BLaER1 treated with 17β-estradiol and CSF1 and Interleukin-3, amounts not matched to agents 10 nM and 100 nM (cell line): ENCODE results near the gene KRTAP10-5.

Experiments used
- H3K27ac ChIP-seq, 11 experiments: shearing (Covaris generic); formaldehyde crosslinking; 2 replicates each; pipeline ENCODE4 v1.8.1; 2022
- H3K27me3 ChIP-seq, 11 experiments: shearing (Covaris generic); formaldehyde crosslinking; 2 replicates each; pipeline ENCODE4 v1.8.1; 2022
- H3K36me3 ChIP-seq, 11 experiments: shearing (Covaris generic); formaldehyde crosslinking; 2 replicates each; pipeline ENCODE4 v1.8.1; 2022
- H3K4me1 ChIP-seq, 10 experiments: shearing (Covaris generic); formaldehyde crosslinking; 2 replicates each; pipeline ENCODE4 v1.8.1; 2022
- H3K4me2 ChIP-seq, 11 experiments: shearing (Covaris generic); formaldehyde crosslinking; 2 replicates each; pipeline ENCODE4 v1.8.1; 2022
- H3K4me3 ChIP-seq, 10 experiments: shearing (Covaris generic); formaldehyde crosslinking; 2 replicates each; pipeline ENCODE4 v1.8.1; 2022
- H3K9ac ChIP-seq, 11 experiments: shearing (Covaris generic); formaldehyde crosslinking; 2 replicates each; pipeline ENCODE4 v1.8.1; 2022
- H3K9me3 ChIP-seq, 11 experiments: shearing (Covaris generic); formaldehyde crosslinking; replicated peaks in 1 of 11; 2 replicates each; pipeline ENCODE4 v1.8.1; 2022
- H4K20me1 ChIP-seq, 11 experiments: shearing (Covaris generic); formaldehyde crosslinking; 2 replicates each; pipeline ENCODE4 v1.8.1; 2022
- Cebpa-rat ChIP-seq, 11 experiments: shearing (Covaris generic); IDR thresholded peaks; 2 replicates each; pipeline ENCODE4 v1.8.1; 2022

KRTAP10-5 gene

DNA sequence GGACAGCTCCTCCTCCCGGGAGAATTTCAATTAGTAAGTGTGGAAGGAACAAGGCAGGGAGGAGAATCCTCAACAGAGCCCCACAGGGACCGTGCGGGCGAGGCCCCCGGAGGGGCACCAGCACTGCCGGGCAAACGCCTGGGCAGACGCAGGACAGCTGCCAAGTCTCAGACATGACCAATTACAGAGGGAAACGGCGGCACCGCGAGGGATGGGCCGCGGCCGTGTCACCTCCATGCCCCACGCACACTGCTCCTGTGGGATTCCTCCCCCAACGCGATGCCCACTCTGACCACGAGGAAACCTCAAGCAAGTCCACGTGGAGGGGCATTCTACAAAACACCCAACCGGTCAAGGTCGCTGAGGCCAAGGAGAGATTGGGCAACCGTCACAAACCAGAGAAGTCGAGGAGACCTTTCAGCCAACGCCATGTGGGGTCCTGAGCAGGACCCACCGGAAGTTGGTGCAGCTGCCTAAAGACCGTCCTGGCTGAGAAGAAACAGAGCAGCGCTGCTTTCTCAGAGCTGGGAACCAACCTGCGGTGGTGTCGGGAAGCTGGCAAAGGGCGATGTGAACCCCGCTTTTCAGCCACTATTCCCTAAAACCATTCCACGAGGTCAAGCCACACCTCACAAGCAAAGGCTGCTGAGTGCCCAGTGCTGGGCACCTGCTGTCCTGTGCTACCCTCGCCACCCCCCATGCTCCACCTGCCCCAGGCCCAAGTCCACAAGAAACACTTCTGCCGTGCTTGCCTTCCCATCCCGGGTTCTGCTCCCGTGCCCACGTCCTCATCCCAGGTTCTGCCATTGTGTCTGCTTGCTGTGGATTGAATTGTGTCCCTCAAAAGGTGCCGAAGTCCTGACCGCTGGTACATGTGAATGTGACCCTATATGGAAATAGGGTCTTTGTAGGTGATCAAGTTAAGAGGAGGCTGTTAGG, 8.3 kb downstream of the KRTAP10-5 start:
- H3K4me1 ChIP-seq: peaks cover 0 to 7% (median 3%) of the 10 kb centered on the region in 10 experiments; a peak in 9 of 20 replicates
- H3K27ac ChIP-seq: no peak overlapping the region
- H3K4me2 ChIP-seq: no peak overlapping the region
- H3K4me3 ChIP-seq: no peak overlapping the region
- H3K36me3 ChIP-seq: 0 out of 22 replicates have a peak, but pooled peaks cover 0 to 2% (median 0%) of the 10 kb centered on the region in 11 experiments
- H3K27me3 ChIP-seq: no peaks in the 10 kb centered on the region
- no peaks in the 10 kb centered on the region for H4K20me1 ChIP-seq
- TF ChIP-seq Cebpa-rat (IDR thresholded peaks at IDR 0.05): no peak
- peaks cover 22 to 35% (median 27%) of the 10 kb centered on the region in 11 experiments for H3K9me3 ChIP-seq
- H3K9ac ChIP-seq: no peak overlapping the region

DNA sequence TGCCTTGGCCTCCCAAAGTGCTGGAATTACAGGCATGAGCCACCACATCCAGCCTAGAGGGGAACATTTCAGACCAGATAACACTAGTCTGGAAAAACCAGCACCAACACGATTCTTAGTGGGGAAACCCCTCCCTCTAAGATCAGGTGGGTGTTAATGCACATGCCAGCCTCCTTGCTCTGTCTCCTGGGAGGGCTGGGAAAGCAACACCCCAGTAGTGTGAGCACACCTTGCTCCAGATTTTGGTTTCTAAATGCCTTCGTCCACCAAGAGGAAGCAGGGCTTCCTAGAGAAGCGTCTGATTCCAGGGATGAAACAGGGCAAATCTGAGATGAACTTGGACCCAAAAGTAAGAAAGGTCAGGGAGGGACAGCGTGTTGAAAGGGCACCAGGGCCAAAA, 9.1 kb downstream of the KRTAP10-5 start:
- Histone ChIP-seq H4K20me1 (no peaks in the 10 kb centered on the region), H3K4me1 (peaks cover 0 to 12% (median 8%) of the 10 kb centered on the region in 10 experiments; a peak in 13 of 20 replicates), H3K4me3 (no peak overlapping the region), H3K27ac (no peak overlapping the region), H3K9ac (no peak overlapping the region), H3K4me2 (no peak overlapping the region), H3K9me3 (peaks cover 13 to 26% (median 19%) of the 10 kb centered on the region in 11 experiments), H3K36me3 (no peaks in the 10 kb centered on the region), H3K27me3 (no peaks in the 10 kb centered on the region)
- TF ChIP-seq Cebpa-rat (IDR thresholded peaks at IDR 0.05): no peak

DNA sequence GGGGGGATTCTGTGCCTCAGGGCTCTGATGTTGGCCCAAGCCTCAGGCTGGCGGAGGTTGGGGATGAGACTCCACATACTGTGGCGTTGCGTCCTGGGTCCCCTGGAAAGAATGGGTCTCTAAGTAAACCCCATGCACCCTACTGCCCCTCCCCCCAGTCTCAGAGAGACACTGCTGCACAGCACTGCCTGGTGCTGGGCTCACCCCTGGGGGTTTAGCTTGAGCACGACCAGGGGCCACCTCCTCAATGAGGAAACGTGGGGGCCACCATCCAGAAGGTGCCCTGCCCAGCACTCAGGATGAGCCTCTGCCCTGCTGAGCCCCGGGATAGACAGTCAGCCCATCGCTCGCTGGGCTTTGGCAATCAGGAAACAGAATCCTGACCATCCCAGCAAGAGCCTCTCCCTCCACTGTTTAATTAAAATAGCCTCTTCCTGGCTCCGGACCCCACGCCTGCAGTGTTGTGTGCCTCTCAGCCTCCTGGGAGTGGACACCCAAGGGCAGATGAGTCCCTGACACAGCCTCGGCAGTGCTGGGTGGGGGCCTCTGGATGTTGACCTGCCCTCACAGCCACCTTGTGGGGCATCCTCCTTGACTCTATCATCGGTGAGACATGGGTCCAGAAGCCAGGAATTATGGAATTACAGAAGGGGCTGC, 10.4 kb downstream of the KRTAP10-5 start:
- no peak overlapping the region for H3K4me2 ChIP-seq
- no peak overlapping the region for H3K9ac ChIP-seq
- H4K20me1 ChIP-seq: no peaks in the 10 kb centered on the region
- no peaks in the 10 kb centered on the region for H3K27me3 ChIP-seq
- H3K4me3 ChIP-seq: no peak overlapping the region
- no peak overlapping the region for H3K27ac ChIP-seq
- no peaks in the 10 kb centered on the region for H3K36me3 ChIP-seq
- no peak for TF ChIP-seq Cebpa-rat (IDR thresholded peaks at IDR 0.05)
- H3K9me3 ChIP-seq: peaks cover 10 to 22% (median 16%) of the 10 kb centered on the region in 11 experiments
- H3K4me1 ChIP-seq: peaks cover 0 to 26% (median 13%) of the 10 kb centered on the region in 10 experiments; a peak in 14 of 20 replicates

DNA sequence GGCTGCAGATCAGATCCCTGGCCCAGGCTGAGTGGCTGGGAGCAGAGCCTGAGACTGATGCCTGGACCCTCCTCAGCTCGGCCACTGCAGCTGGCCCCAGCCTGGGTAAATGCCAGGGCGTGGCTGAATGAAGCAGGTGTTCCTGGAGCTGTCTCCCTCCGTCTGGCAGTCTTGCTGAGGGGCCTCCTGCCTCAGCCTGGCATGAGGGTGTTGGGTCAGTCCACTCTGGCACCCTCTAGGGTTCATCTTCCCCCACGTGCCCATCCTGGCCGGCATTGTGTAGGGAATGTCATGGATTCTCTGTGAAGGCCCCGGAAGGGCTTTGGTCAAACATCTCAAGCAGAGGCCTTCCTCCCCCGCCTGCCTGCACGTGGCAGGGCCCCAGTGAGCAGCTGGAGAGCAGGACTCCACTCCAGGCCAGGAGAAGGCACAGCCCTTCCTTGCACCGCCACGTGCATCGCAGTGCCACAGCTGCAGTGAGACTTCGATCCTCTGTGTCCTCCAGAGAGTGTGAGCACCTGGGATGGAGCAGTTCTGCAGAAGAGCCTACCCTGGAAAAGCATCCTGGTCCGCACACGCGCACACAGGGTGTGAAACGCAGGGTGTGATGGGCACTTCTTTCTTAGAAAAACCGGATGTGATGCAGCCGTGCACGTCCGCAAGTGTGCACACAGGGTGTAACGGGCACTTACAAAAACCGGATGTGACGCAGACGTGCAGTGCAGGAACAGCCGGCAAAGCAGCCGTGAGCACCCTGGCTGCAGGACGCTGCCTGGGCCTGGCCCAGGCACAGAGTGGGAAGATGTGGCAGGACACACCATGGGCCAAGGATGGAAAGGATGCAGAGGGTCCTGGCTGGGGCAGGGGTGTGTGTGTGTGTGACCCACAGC, 11.5 kb downstream of the KRTAP10-5 start:
- H3K4me1 ChIP-seq: peaks cover 0 to 35% (median 13%) of the 10 kb centered on the region in 10 experiments; a peak in 14 of 20 replicates
- H3K27me3 ChIP-seq: no peaks in the 10 kb centered on the region
- no peak for TF ChIP-seq Cebpa-rat (IDR thresholded peaks at IDR 0.05)
- no peaks in the 10 kb centered on the region for H3K36me3 ChIP-seq
- no peak overlapping the region for H3K27ac ChIP-seq
- H4K20me1 ChIP-seq: no peaks in the 10 kb centered on the region
- no peak overlapping the region for H3K4me2 ChIP-seq
- H3K9me3 ChIP-seq: peaks cover 10 to 23% (median 18%) of the 10 kb centered on the region in 11 experiments
- H3K9ac ChIP-seq: no peak overlapping the region
- H3K4me3 ChIP-seq: no peak overlapping the region

DNA sequence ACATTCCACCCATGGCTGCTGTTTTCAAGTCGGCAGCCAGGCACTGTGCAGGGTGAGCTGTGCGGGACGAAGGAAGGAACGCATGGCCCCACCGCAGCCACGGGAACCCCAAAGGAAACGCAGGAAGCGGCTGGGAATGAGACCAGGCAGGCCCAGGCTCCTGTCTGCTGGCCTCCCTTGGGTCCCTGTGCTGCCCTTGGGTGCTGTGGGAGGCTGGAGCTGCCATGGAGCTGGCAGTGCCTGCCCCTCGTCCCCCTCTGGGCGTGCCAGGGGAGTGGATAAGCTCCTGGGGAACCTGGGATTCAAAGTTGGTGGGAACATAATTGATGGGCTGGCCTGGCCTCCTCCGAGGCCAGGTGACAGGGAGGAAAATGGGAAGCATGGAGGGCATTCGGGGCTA, 12.1 kb downstream of the KRTAP10-5 start:
- Histone ChIP-seq H4K20me1 (no peaks in the 10 kb centered on the region), H3K4me1 (peaks cover 0 to 35% (median 13%) of the 10 kb centered on the region in 10 experiments; a peak in 14 of 20 replicates), H3K4me2 (0 out of 22 replicates have a peak overlapping the region, but pooled peaks of 1 of the 11 experiments have one; percentile 2), H3K4me3 (no peak overlapping the region), H3K9ac (no peak overlapping the region), H3K9me3 (peaks cover 10 to 26% (median 19%) of the 10 kb centered on the region in 11 experiments), H3K27me3 (no peaks in the 10 kb centered on the region), H3K27ac (no peak overlapping the region), H3K36me3 (no peaks in the 10 kb centered on the region)
- no peak for TF ChIP-seq Cebpa-rat (IDR thresholded peaks at IDR 0.05)

DNA sequence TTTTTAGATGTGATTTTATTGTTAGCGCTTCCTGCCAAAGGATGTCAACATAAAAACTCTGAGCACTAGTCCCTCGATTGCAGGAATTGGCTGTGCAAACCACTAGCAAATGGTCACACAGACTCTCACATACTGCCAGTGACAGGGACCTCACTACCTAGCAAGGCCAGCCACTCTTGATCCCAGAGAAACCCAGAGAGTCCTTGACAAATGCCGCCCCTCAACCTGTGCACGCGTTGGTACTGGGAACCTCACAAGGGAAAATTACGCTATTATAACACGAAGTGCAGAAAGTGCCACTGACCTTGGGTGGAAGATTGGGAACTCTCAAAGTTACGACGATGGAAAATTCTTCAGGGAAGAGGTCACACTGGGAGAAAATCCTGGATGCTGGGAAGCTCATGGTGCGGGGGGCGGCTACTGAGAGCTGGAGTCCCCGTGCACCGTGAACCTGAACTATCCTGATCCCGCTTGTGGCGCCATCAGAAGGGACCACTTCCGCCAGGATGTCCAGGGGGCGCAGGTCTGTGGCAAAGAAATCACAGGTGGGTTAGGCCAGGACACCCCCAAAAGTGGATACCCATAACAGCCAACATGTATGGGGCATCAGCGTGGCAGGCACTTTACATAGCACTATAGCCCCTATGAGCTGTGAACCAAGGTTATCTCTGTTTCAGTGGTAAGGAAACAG, 12.8 kb downstream of the KRTAP10-5 start:
- Histone ChIP-seq H3K4me1 (peaks cover 0 to 35% (median 13%) of the 10 kb centered on the region in 10 experiments; a peak in 14 of 20 replicates), H3K27me3 (no peaks in the 10 kb centered on the region), H3K4me2 (peak overlapping the region in 3 of 11 experiments; percentile 14 to 68 (median 42); a peak in 4 of 22 replicates), H3K9ac (no peak overlapping the region), H4K20me1 (no peaks in the 10 kb centered on the region), H3K27ac (peak overlapping the region in 3 of 11 experiments; percentile 42 to 77 (median 66); a peak in 3 of 22 replicates), H3K36me3 (no peaks in the 10 kb centered on the region), H3K4me3 (no peak overlapping the region), H3K9me3 (peaks cover 13 to 27% (median 22%) of the 10 kb centered on the region in 11 experiments)
- TF ChIP-seq Cebpa-rat (IDR thresholded peaks at IDR 0.05): no peak

DNA sequence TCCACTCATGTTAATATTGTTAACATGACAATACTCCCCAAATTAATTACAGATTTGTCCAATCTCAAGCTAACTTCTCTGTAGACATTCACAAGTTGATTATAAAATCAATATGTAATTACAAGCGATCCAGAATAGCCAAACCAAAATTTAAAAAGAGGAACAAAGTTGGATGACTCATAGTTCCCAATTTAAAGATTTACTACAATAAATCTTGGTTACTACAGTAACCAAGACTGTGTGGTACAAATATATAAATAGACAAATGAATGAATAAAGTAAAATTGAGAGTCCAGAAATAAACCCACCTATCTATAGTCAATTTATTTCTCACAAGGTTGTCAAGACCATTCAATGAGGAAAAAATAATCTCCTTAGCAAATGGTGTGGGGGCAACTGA, 14.0 kb downstream of the KRTAP10-5 start:
- Histone ChIP-seq H3K9me3 (peaks cover 12 to 28% (median 21%) of the 10 kb centered on the region in 11 experiments), H3K4me1 (peaks cover 0 to 35% (median 13%) of the 10 kb centered on the region in 10 experiments; a peak in 14 of 20 replicates), H3K36me3 (no peaks in the 10 kb centered on the region), H3K4me2 (peak overlapping the region in 5 of 11 experiments; percentile 7 to 68 (median 40); a peak in 4 of 22 replicates), H3K4me3 (no peak overlapping the region), H3K27ac (peak overlapping the region in 3 of 11 experiments; percentile 42 to 77 (median 66); a peak in 6 of 22 replicates), H3K9ac (peak overlapping the region in 1 of 11 experiments; percentile 29; a peak in 1 of 22 replicates), H3K27me3 (no peaks in the 10 kb centered on the region), H4K20me1 (no peaks in the 10 kb centered on the region)
- TF ChIP-seq Cebpa-rat (IDR thresholded peaks at IDR 0.05): no peak
